NCI-H1930 (cell line): ENCODE results near the gene TIMM23.
A peak's percentile ranks its signal among the peaks of the same experiment; 100 is the strongest.
"Not testable (repeated sequence)": the region's sequence is repeated elsewhere in the genome, so short reads cannot be mapped to it uniquely, and the experiment has no call there.

Experiments
- DNase-seq, 2 experiments: peaks; one replicate each; lab custom pipeline; 2025; lab: John Stamatoyannopoulos, UW

Gene TIMM23

GRCh38 chr10:45972106-45972812 lies at the start of gene TIMM23:
Gene TIMM23 (plus strand): TSS chr10:45972489. CDS start chr10:45972625, 136 bp downstream.
- peak; percentile 30 to 36 for DNase-seq

GRCh38 chr10:45926790-45927189 lies 45.5 kb upstream of the TIMM23 start:
- DNase-seq = not testable (repeated sequence)

- not testable (repeated sequence) for DNase-seq
Observed at GRCh38 chr10:45931305-45931704, 41.0 kb upstream of the TIMM23 start.

- DNase-seq = not testable (repeated sequence)
Observed at GRCh38 chr10:45934788-45935187, 37.5 kb upstream of the TIMM23 start.

- DNase-seq = not testable (repeated sequence)
Observed at GRCh38 chr10:45939176-45939697, 33.1 kb upstream of the TIMM23 start.

GRCh38 chr10:45941196-45941595 lies 31.1 kb upstream of the TIMM23 start:
- not testable (repeated sequence) for DNase-seq

- DNase-seq = not testable (repeated sequence)
Observed at GRCh38 chr10:45945476-45945875, 26.8 kb upstream of the TIMM23 start.

GRCh38 chr10:45947363-45947762 lies 24.9 kb upstream of the TIMM23 start:
- DNase-seq = not testable (repeated sequence)

- DNase-seq = not testable (repeated sequence)
Observed at GRCh38 chr10:45948801-45949200, 23.5 kb upstream of the TIMM23 start.

GRCh38 chr10:45954367-45954766 lies 17.9 kb upstream of the TIMM23 start:
- DNase-seq = not testable (repeated sequence)

- not testable (repeated sequence) for DNase-seq
Observed at GRCh38 chr10:45956634-45957033, 15.7 kb upstream of the TIMM23 start.

- DNase-seq = not testable (repeated sequence)
Observed at GRCh38 chr10:45957928-45958327, 14.4 kb upstream of the TIMM23 start.

- not testable (repeated sequence) for DNase-seq
Observed at GRCh38 chr10:45962686-45963452, 9.4 kb upstream of the TIMM23 start.

- DNase-seq = not testable (repeated sequence)
Observed at GRCh38 chr10:45971019-45971418, 1.3 kb upstream of the TIMM23 start.

- not testable (repeated sequence) for DNase-seq
Observed at GRCh38 chr10:45971742-45972105, 565 bp upstream of the TIMM23 start.

- not testable (repeated sequence) for DNase-seq
Observed at GRCh38 chr10:45972813-45973169, 502 bp downstream of the TIMM23 start.

- DNase-seq = not testable (repeated sequence)
Observed at GRCh38 chr10:45974041-45974440, 1.8 kb downstream of the TIMM23 start.

- DNase-seq = not testable (repeated sequence)
Observed at GRCh38 chr10:45978554-45978953, 6.3 kb downstream of the TIMM23 start.

- DNase-seq = not testable (repeated sequence)
Observed at GRCh38 chr10:45981367-45981766, 9.1 kb downstream of the TIMM23 start.

- peak in 1 of 2 experiments; percentile 0 for DNase-seq
Observed at GRCh38 chr10:45983538-45984186, 11.4 kb downstream of the TIMM23 start.

- not testable (repeated sequence) for DNase-seq
Observed at GRCh38 chr10:45984473-45984872, 12.2 kb downstream of the TIMM23 start.

GRCh38 chr10:45985590-45985989 lies 13.3 kb downstream of the TIMM23 start:
- not testable (repeated sequence) for DNase-seq
